GM21529 (cell line): Measurements from ENCODE around the gene ATP5PO.

ENCODE experiments used
- ATAC-seq: cut with Tn5 transposase; IDR thresholded peaks from one replicate; pipeline ENCODE4 v1.9.1; 2021; ENCODE audit not compliant: unreplicated experiment

The ATP5PO gene

DNA sequence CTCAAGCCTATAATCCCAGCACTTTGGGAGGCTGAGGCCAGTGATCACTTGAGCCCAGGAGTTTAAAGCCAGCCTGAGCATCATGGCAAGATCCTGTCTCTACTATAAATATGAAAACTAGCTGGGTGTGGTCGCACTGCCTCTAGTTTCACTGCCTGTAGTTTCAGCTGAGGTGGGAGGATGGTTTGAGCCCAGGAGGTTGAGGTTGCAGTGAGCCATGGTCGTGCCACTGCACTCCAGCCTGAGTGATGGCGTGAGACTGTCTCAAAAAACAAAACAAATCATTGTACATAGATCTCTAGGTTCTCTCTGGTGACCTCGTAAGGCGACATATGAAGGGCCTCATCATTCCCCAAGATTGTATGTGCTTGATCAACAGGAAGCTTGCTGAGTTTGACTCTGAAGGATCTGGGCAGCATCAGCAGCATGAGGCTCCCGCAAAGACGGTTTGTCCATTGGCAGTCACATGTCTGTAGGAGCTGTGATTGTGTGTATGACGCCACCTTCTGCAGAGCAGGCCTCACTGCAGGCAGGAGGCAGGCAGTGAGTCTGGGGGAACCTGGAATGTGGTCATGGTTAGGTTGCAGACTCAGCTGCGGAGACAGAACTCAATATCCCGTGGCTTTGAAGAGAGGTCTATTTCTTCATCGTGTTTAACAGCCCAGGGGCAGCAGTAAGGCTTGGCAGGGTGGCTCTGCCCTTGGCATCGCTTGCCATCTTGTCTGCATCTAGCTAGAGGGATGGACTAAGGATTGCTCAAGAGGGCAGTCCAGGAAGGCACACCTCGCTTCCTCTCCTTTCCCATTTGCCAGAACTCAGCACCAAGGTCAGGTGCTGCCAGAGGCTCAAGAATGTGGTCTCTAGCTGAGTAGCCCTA, 14.0 kb downstream of the ATP5PO start:
- no peak for ATAC-seq

DNA sequence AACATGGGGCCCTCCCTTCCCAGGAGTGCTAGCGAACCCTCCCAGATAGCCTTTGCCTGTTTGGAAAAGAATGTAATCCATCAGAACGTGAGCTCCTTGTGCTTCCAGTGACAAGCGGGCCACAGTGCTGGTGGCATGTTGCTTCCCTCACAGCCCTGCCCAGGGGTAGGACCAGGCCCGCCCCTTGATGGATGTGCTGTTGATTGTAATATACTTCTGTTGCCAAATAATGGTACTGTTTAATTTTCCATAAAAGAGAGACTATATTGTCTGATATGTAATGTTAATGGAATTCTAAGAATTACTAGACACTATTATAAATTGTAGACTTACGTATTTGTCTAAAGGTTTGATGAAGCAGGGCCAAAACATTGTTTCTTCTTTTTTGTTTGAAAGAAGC, 16.4 kb downstream of the ATP5PO start:
- ATAC-seq: no peak

DNA sequence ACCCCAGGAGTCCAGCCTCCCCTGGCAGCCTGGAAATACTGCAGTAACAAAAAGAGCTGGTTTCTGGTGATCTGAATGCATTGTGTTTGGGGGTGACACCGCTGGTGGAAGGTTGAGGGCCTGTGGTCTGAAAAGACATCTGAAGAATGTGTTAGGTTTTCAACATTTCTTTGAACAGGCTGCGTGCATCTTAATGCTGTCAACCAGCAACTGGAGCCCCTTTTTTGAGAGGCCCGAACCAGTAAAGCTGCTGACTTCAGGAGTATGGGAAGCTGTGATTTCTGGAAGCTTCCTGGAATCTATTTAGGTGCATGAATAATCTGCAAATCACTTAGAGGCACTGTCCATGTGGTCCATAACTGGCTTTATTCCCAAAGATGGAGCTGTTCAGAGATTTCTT, 17.0 kb downstream of the ATP5PO start:
- ATAC-seq: no peak

DNA sequence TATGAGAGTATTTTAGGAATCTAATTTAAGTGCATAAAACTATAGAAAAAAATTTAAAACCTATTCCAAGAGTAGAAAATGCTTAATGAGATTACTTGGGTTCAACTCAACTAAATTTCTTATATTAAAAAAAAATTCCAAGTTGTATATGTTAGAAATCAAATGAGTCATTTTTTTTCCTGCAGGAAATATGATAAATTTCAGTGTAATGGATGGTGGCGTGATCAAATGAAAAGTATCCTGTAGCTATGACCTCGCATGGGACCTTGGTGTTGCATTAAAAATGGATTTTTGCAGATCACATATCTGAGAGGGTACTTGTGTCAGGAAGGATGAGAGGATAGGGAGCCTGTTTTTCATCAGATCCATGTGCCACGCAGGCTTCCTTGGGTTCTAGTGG, 17.9 kb downstream of the ATP5PO start:
- ATAC-seq: no peak

DNA sequence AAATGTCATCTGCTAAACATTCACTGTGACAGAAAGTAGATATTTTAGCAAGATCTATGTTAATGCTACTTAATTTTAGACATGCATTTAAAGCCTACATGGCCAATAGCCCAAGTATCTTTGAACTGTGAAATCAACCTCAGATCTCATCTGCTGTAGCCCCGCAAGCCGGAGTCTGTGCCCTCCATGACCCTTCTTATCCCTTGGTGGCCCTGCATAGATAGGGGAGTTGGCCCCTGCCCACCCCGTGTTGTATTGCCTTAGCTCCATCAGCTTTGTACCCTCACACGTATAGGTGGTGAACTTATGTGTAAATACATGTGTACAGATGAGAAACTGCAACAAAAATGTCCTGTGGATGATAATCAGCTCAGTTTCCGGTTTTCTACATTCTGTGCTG, 18.5 kb downstream of the ATP5PO start:
- ATAC-seq: no peak

DNA sequence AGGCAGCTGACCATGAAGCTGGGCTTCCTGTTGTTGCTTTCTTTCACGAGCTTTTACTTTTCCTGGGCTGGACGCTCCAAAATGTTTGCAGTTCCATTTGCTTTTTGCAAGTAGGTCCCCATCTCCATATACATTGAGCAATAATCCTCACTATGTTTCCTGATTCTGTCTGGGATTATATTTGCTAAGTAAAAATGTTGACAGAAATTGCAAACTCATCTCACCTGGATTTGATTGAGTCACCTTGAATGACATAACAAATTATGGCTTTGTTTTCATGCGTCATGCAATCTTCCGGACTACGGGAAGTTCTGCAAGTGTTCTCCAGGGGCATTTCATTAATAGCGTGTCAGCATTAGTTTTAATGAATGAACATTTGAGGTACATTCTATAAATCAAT, 18.9 kb downstream of the ATP5PO start:
- no peak for ATAC-seq

DNA sequence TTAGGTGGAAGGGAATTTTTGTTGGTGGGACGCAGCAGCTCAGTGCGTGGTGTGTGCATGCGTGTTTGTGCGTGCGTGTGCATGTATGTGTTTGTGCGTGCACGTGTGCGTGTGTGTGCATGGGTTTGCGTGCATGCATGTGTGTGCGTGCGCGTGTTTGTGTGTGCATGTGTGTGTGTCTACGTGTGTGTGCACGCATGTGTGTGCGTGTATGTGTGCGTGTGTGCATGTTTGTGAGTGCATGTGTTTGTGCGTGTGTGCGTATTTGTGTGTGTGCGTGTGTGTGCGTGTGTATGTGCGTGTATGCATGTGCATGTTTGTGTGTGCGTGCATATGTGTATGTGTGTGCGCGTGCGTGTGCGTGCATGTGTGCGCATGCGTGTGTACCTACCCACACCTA, 20.2 kb downstream of the ATP5PO start:
- no peak for ATAC-seq

DNA sequence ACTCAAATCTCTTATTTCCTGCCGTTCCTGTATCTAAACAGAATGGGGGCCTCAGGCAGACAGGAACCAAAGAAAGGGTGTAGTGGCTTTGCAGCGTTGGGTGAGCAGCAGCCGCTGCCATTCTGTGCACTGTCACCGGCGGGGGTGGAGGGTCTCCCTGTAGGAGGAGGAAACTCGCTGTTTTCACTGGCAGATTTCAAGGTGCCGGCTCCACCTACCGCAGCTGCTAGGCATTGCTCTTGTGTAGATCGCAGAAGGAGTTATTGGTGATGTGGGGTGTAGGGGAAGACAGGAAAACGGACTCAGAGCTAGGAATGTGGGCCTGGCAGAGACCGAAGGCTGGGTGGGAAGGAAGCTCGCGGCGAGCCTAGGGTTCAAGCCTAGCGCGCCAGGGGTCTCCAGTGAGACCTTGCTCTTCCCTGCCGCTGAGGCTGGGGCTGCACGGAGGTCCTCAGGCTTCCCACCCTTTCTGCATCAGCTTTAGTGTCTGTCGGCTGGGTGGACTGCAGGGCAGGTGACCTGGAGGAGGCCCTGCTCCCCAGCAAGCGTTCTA, 20.8 kb downstream of the ATP5PO start:
- ATAC-seq: no peak

DNA sequence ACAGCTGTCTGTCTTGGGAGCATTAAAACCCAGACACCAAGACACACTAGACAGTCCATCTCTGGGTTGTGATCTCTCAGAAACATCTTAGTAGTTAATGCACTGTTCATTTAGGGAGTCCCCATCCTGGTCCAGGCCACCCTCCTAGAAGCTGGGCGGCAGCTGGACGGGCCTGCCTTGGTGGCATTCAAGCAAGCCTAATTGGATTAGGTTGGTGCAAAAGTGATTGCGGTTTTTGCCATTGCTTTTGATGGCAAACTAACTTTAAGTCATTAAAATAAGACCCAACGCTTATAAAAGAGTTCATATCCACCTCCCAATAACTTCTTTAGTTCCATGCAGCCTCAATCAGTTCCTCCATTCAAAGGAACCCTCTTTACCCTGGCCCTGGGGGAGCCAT, 21.7 kb downstream of the ATP5PO start:
- no peak for ATAC-seq

DNA sequence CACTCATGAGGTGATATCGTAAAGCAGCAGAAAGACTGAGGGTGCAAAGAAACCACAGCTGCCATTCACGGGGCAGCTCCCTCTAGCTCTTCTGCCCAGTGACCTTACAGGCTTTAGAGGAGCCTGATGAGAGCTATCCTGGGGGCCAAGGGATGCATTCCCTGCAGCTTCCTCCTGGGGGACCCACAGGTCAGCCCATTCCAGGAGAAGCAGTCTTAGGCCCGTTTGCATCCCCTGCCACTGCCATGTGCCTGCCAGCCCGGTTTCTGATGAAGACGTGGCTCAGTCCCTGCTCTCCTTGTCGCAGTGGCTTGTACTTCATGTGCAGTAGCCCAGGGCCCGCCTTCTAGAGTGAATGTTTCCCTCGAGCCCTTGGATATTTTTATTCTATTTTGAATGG, 22.8 kb downstream of the ATP5PO start:
- no peak for ATAC-seq

DNA sequence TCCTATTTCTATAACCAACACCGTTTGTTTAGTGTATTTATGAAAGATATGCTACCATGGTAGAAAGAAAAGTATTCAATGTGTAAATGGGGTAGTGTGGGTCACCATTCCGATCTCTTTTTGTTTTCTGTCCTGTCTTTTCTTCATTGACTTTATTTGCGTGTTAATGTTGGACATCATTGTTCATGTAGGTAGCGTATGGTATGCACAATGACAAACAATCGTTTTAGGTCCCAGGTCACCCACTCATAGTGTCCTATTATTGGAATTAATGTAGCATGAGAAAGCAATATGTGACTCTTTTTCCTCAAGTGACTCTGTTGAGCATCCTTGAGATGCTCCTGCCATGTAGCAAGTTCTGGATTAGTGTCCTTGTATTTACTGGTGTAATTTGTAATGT, 25.4 kb downstream of the ATP5PO start:
- ATAC-seq: no peak

DNA sequence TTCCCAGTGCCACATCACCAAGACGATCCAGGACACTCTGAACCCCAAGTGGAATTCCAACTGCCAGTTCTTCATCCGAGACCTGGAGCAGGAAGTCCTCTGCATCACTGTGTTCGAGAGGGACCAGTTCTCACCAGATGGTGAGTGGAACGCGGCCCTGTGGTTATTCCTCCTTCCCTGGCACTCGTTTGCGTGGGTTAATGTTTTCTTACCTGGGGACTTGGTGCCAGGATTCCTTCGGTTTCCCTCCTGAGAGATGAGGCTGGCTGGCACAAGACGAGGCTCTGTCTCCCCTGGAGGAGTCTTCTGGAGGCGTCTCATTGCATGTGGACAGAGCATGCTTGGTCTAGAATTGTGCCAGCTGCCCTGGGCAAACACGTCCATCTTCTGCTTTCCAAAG, 29.3 kb downstream of the ATP5PO start:
- ATAC-seq: no peak

DNA sequence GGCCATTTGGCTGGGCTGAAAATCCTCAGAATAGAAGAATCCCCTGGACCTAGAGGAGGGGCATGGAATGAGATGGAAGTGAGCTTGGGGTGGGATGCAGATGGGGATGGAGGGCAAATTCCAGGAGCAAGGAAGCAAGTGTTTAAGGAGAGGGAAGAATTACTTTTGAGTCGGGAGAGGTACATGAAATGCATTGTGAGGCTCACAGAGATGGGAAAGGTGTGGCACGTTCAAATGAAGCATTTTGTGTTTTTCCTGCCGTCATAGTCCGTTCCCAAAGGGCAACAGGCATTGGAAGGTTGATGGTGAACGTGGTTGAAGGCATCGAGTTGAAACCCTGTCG, 30.5 kb downstream of the ATP5PO start:
- no peak for ATAC-seq

DNA sequence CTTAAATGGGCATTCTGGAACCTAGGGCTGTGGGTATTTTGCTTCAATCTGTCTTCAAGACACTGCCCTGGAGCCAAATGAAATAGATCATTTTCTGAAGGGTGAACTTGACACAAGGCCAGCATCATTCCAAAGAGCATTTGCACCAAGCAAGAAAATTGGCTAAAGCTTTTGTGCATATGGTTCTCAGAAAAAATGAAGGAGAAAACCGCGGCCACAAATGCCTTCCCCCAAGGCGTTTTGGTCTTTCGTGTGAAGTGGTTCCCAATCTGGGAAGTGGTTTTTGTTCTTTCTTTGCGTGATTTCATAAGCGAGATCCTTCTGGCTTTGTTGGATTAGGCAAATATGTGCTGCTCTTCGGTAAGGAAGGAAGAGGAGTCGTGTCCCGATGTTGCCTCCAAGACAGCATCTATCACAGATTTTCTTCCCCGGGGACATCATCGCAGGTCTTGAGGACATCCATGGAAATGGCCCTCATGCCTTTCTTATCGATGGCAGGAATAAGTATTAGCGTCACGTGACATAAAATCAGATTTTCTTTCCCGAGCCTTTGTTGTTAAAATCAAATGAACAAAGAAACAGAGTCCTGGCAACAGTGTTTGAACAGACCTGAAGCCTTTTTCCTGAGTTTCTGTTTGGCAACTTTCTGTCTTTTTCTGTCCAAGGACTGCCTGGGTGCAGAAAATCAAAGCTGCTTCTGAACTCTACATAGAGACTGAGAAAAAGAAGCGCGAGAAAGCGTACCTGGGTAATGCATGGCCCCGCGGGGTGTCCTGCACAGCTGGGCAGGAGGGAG, 31.0 kb downstream of the ATP5PO start:
- ATAC-seq: no peak

DNA sequence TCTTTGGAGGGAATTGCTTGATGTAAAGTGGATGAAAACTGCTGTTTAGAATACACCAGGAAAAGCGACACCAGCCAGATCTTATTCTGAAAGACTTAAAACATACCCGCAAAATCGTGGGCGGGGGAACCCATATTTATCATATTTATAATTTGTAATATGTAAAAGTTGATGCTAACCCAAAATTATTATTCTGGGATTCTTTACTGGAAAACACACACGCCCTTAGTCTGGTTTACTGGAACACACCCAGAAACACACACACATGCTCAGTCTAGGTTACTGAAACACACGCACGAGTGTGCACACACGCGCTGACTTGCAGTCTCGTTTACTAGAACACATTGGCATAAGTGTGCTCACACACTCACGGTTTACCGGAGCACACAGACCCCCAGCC, 32.5 kb downstream of the ATP5PO start:
- no peak for ATAC-seq

DNA sequence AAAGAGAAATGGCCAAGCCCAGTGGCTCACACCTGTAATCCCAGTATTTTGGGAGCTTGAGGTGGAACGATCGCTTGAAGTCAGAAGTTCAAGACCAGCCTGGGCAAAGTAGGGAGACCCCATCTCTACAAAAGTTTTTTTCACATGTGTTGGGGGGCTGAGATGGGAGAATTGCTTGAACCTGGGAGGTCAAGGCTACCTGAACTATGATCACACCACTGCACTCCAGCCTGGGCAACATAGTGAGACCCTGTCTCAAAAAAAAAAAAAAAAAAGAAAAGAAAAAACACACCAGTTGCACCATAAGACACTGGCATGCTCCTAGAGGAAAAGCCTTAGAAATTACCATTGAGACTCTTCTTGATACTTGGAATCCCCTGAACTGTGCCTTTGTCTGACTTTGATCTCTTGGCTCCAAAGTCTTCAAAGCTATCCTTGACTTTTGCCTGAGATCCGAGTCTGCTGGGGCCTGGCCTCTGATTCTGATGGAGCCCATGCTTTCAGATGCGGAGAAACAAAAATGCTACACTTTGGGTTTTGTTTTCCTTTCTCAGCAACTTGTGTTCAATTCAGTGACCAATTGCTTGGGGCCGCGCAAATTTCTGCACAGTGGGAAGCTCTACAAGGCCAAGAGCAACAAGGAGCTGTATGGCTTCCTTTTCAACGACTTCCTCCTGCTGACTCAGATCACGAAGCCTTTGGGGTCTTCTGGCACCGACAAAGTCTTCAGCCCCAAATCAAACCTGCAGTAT, 33.7 kb downstream of the ATP5PO start:
- ATAC-seq: no peak

DNA sequence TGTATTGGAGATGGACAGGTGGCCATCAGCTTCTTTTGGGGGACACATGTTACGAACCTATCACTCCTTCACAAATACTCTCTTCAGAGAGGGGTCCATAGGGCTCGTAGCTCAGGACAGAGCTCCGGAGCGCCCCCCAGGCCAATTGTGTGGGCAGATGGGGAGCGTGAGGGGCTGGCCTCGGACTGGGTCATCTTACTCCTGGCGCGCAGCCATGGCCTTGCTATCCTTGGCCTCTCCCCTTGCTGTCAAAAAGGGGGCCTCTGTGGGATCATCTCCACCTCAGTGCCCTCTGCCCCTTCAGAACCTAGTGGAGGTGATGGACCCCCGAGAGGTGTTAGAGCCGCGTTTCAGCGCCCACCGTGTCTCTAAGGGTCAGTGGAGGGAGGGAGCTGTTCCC, 35.0 kb downstream of the ATP5PO start:
- no peak for ATAC-seq

DNA sequence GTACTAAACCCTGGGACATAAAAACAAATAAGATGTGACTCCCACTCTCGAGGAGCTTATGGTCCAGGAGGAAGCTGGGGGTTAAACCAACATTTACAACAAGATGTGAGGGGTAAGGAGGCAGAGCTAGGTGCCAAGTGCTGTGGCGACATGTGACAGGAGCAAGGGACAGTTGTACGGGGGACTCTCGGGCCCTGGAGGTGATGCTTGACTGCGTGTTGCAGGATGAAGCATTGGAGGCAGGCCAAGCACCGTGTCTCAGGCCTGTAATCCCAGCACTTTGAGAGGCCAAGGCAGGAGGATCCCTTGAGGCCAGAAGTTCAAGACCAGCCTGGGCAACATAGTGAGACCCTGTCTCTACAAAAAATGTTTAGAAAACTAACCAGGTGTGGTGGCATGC, 36.8 kb downstream of the ATP5PO start:
- ATAC-seq: no peak

DNA sequence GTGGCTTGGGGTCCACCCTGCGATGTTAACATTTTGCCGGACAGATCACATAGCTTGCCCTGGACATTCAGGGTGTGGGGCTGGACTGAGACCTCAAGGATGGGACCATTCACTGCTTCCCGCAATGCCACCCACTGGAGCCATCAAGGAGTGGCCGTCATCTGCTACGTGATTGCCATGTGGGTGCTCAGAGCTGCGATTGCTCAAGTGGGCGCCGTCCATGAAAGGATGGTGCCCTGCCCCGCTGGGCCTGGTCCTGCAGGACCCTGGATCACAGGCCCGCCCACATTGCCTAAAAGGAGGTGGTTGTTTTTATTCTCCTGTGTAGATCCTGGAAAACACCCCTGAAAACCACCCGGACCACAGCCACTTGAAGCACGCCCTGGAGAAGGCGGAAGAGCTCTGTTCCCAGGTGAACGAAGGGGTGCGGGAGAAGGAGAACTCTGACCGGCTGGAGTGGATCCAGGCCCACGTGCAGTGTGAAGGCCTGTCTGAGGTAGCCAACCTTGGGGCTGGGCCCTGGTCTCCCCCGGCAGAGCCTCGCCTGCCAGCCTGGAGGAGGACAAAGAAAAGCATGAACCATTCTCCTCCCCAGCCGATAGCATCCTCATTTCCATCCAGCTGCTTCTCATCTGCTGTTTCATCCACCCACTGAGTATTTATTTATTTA, 40.4 kb downstream of the ATP5PO start:
- no peak for ATAC-seq

DNA sequence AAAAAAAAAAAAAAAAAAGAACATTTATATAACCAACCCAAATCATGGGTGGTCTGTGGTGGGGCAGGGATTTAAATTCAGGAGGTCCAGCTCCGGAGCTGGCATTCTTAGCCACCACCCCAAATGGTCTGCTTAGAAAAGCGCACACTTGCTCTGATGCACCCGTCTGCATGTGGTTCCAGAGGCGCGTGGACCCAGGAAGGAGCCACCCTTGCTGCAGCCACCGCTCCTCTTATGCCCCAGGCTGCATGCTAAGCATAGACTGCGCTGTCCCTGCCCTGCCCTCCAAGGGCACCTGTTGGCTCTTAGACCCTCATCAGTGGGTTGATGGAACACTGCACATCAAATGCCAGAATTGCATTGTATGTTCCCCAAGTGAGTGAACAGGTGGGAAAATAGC, 41.4 kb downstream of the ATP5PO start:
- no peak for ATAC-seq
